Measurements from ENCODE around the gene H2BK1.
A peak's percentile ranks its signal among the peaks of the same experiment; 100 is the strongest.

The H2BK1 gene

DNA sequence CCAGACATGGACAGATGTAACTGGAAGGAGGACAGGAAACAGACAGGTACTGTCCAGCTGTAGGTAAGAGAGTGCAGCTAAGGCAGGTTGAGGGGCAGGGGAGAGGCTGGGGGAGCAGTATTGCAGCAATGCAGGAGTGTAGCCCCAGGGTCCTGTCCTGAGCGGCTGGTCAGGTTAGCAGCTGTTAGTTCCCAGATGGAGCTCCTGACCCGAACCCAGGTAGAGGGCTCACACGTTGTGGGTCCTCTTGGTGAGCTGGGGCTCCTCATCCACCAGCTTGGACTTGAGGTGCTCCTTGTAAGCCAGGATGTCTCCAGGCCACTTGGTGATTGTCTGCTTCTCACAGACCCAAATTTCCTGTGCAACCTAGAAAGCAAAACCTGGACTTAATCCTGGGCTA lies 3.5 kb upstream of the H2BK1 start:
- Histone ChIP-seq H3K4me3 (ENCODE audit: control insufficient read depth in 1 of 7, extremely low read depth in 1 of 7, insufficient read depth in 4 of 7, low read depth in 2 of 7, low read length in 6 of 7) (no peak overlapping the region), H3K9me3 (ENCODE audit: control extremely low read depth in 1 of 5, control insufficient read depth in 4 of 5, insufficient read depth in 2 of 5, low read depth in 1 of 5, low read length in 4 of 5) (no peaks in the 10 kb centered on the region), H3K27ac (ENCODE audit: insufficient read depth in 1 of 2, low read depth in 1 of 2, low read length in 2 of 2, poor library complexity in 1 of 2, severe bottlenecking in 2 of 2) (no peak overlapping the region), H3K27me3 (replicated peaks in 2 of 5; ENCODE audit: control insufficient read depth in 4 of 5, insufficient read depth in 5 of 5, low read length in 4 of 5) (no peaks in the 10 kb centered on the region), H3K36me3 (ENCODE audit: control insufficient read depth in 4 of 4, insufficient read depth in 4 of 4, low read length in 3 of 4) (peaks cover 15 to 72% (median 49%) of the 10 kb centered on the region in 4 experiments), H3K4me1 (ENCODE audit: control extremely low read depth in 1 of 4, control insufficient read depth in 4 of 4, insufficient read depth in 4 of 4, low read length in 3 of 4) (peaks cover 0 to 2% (median 0%) of the 10 kb centered on the region in 4 experiments)
- 97% methylated on average over 3 of the region's 3 CpGs for WGBS (ENCODE audit: insufficient coverage)
- ChIA-PET CTCF (interaction anchor here (0.9 to 5.2 kb wide), 4 partner anchors 11 to 102 kb away, joined by 3 to 39 read pairs (median 4); partner anchors contain the start of gene ABCF2), POLR2A (no interaction called here)
- no peak for DNase-seq

DNA sequence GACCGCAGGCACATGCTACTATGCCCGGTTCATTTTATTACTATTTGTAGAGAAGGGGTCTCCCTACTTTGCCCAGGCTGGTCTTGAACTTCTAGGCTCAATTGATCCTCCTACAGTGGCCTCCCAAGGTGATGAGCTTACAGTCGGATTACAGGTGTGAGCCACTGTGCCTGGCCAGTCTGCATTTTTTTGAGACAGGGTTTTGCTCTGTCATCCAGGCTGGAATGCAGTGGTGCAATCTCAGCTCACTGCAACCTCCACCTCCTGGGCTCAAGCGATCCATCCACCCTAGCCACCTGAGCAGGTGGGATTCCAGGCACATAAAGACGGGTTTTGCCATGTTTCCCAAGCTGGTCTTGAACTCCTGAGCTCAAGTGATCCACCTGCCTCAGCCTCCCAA lies 2.3 kb upstream of the H2BK1 start:
- Histone ChIP-seq H3K4me1 (ENCODE audit: control extremely low read depth in 1 of 4, control insufficient read depth in 4 of 4, insufficient read depth in 4 of 4, low read length in 3 of 4) (peaks cover 3 to 13% (median 8%) of the 10 kb centered on the region in 4 experiments), H3K9me3 (ENCODE audit: control extremely low read depth in 1 of 5, control insufficient read depth in 4 of 5, insufficient read depth in 2 of 5, low read depth in 1 of 5, low read length in 4 of 5) (no peaks in the 10 kb centered on the region), H3K27ac (ENCODE audit: insufficient read depth in 1 of 2, low read depth in 1 of 2, low read length in 2 of 2, poor library complexity in 1 of 2, severe bottlenecking in 2 of 2) (no peak overlapping the region), H3K4me3 (ENCODE audit: control insufficient read depth in 1 of 7, extremely low read depth in 1 of 7, insufficient read depth in 4 of 7, low read depth in 2 of 7, low read length in 6 of 7) (no peak overlapping the region), H3K36me3 (ENCODE audit: control insufficient read depth in 4 of 4, insufficient read depth in 4 of 4, low read length in 3 of 4) (peaks cover 15 to 60% (median 37%) of the 10 kb centered on the region in 4 experiments), H3K27me3 (replicated peaks in 2 of 5; ENCODE audit: control insufficient read depth in 4 of 5, insufficient read depth in 5 of 5, low read length in 4 of 5) (no peaks in the 10 kb centered on the region)
- DNase-seq: no peak
- ChIA-PET CTCF (interaction anchor here (1.1 to 5.2 kb wide), 2 partner anchors 12 to 30 kb away, joined by 4 to 39 read pairs; partner anchors contain the start of gene ABCF2), POLR2A (no interaction called here)
- 98% methylated on average over 5 of the region's 5 CpGs for WGBS (ENCODE audit: insufficient coverage)

DNA sequence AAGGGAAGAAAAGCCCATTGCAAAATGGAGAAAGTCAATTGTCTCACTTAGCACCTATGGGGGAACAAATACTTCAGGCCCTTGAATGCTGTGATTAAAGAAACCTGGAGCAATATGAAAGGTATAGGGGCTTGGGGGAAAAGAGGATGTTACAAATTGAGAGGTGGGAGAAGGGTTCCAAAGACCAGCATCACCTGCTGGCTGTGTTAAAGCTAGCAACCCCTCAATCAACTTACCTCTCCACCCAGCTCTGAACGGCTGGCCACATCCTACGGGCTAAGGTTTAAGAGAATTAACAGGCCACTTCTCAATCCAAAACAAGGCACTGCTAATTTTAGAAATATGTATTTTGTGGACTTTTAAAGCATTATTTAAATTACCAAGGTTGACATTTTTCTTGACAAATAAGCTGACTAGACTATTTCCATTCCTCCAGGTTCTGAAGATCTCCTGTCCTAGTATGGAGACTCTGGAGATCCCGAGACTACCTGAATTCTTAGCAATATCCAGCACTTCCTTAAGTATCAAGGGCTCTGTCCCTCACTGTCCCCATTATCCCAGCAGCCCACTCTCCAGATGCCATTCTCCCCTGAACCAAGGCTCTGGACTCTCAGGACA lies 976 bp upstream of the H2BK1 start:
- DNase-seq: no peak
- H3K4me3 ChIP-seq (ENCODE audit: control insufficient read depth in 1 of 7, extremely low read depth in 1 of 7, insufficient read depth in 4 of 7, low read depth in 2 of 7, low read length in 6 of 7): no peak overlapping the region
- H3K27me3 ChIP-seq (replicated peaks in 2 of 5; ENCODE audit: control insufficient read depth in 4 of 5, insufficient read depth in 5 of 5, low read length in 4 of 5): no peaks in the 10 kb centered on the region
- 100% methylated on average over 1 of the region's 3 CpGs for WGBS (ENCODE audit: insufficient coverage)
- ChIA-PET CTCF (interaction anchor here (1.2 to 5.2 kb wide), 4 partner anchors 13 to 42 kb away, joined by 3 to 39 read pairs (median 6); partner anchors contain the start of gene ABCF2), POLR2A (no interaction called here)
- H3K4me1 ChIP-seq (ENCODE audit: control extremely low read depth in 1 of 4, control insufficient read depth in 4 of 4, insufficient read depth in 4 of 4, low read length in 3 of 4): peaks cover 8 to 27% (median 21%) of the 10 kb centered on the region in 4 experiments
- H3K36me3 ChIP-seq (ENCODE audit: control insufficient read depth in 4 of 4, insufficient read depth in 4 of 4, low read length in 3 of 4): peaks cover 13 to 48% (median 30%) of the 10 kb centered on the region in 4 experiments
- no peaks in the 10 kb centered on the region for H3K9me3 ChIP-seq (ENCODE audit: control extremely low read depth in 1 of 5, control insufficient read depth in 4 of 5, insufficient read depth in 2 of 5, low read depth in 1 of 5, low read length in 4 of 5)
- no peak overlapping the region for H3K27ac ChIP-seq (ENCODE audit: insufficient read depth in 1 of 2, low read depth in 1 of 2, low read length in 2 of 2, poor library complexity in 1 of 2, severe bottlenecking in 2 of 2)

DNA sequence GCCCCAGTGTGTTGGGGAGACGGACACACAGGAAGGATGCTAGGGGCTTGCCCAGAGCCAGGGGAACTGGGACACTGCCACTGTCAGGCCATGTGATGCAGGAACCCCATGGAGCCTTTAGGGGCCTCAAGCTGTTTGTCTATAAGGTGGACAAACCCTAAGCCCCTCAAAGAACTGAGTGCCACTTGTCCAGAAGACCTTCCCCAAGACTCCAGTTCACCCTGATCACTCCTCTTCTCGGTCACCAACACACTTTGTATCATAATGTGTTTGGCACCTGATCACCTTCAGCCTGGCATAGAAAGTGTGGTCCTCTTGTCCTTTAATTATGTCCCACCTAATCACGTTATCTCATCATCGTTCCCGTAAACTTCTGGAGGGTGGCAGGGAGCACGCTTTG lies 700 bp downstream of the H2BK1 start:
- no peak for DNase-seq
- H3K9me3 ChIP-seq (ENCODE audit: control extremely low read depth in 1 of 5, control insufficient read depth in 4 of 5, insufficient read depth in 2 of 5, low read depth in 1 of 5, low read length in 4 of 5): no peaks in the 10 kb centered on the region
- H3K4me1 ChIP-seq (ENCODE audit: control extremely low read depth in 1 of 4, control insufficient read depth in 4 of 4, insufficient read depth in 4 of 4, low read length in 3 of 4): peaks cover 8 to 35% (median 27%) of the 10 kb centered on the region in 4 experiments
- peaks cover 4 to 31% (median 16%) of the 10 kb centered on the region in 4 experiments for H3K36me3 ChIP-seq (ENCODE audit: control insufficient read depth in 4 of 4, insufficient read depth in 4 of 4, low read length in 3 of 4)
- H3K27ac ChIP-seq (ENCODE audit: insufficient read depth in 1 of 2, low read depth in 1 of 2, low read length in 2 of 2, poor library complexity in 1 of 2, severe bottlenecking in 2 of 2): no peak overlapping the region
- WGBS (ENCODE audit: insufficient coverage): 96% methylated on average over 6 of the region's 6 CpGs
- CTCF ChIA-PET: no interaction called here
- POLR2A ChIA-PET: no interaction called here
- no peak overlapping the region for H3K4me3 ChIP-seq (ENCODE audit: control insufficient read depth in 1 of 7, extremely low read depth in 1 of 7, insufficient read depth in 4 of 7, low read depth in 2 of 7, low read length in 6 of 7)
- H3K27me3 ChIP-seq (replicated peaks in 2 of 5; ENCODE audit: control insufficient read depth in 4 of 5, insufficient read depth in 5 of 5, low read length in 4 of 5): peaks cover 0 to 11% (median 2%) of the 10 kb centered on the region in 5 experiments

DNA sequence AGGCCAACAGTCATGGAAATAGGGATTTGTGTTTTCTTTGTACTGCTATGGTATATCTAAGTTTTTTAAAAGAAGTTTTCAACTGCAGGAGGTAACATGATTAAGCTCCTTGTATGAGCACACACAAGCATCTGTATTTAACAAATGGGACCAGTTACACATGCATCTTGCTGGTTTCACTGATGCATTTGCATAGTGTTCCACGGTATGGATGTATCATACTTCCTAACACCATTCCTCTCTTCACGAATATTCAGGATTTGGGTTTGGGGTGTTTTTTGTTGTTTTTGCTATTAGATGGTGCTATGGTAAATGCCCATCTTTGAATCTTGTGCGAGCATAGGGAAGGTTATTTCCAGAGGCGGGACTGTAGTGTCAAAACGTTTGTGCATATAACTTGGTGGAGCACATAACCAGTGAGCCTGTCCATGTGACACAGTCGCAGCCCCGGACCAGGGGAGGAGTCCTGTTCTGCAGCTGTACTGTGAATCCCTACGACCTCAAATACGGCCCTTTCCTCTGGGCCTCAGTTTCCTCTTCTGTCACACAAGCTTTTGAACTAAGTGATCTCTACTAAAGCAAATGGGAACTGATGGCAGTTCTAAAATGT lies 1.9 kb downstream of the H2BK1 start:
- peaks cover 0 to 23% (median 4%) of the 10 kb centered on the region in 5 experiments for H3K27me3 ChIP-seq (replicated peaks in 2 of 5; ENCODE audit: control insufficient read depth in 4 of 5, insufficient read depth in 5 of 5, low read length in 4 of 5)
- no peak overlapping the region for H3K27ac ChIP-seq (ENCODE audit: insufficient read depth in 1 of 2, low read depth in 1 of 2, low read length in 2 of 2, poor library complexity in 1 of 2, severe bottlenecking in 2 of 2)
- no peak for DNase-seq
- peaks cover 0 to 19% (median 7%) of the 10 kb centered on the region in 4 experiments for H3K36me3 ChIP-seq (ENCODE audit: control insufficient read depth in 4 of 4, insufficient read depth in 4 of 4, low read length in 3 of 4)
- ChIA-PET POLR2A (interaction anchor here (1.7 kb wide), 1 partner anchor 24 kb away, joined by 6 read pairs; the partner anchor contains the start of gene CHPF2), CTCF (interaction anchor here (1.1 to 4.8 kb wide), 6 partner anchors 11 to 35 kb away, joined by 3 to 37 read pairs (median 5); partner anchors contain the start of genes ABCF2 and CHPF2)
- no peaks in the 10 kb centered on the region for H3K9me3 ChIP-seq (ENCODE audit: control extremely low read depth in 1 of 5, control insufficient read depth in 4 of 5, insufficient read depth in 2 of 5, low read depth in 1 of 5, low read length in 4 of 5)
- WGBS (ENCODE audit: insufficient coverage): 91% methylated on average over 7 of the region's 9 CpGs
- H3K4me3 ChIP-seq (ENCODE audit: control insufficient read depth in 1 of 7, extremely low read depth in 1 of 7, insufficient read depth in 4 of 7, low read depth in 2 of 7, low read length in 6 of 7): no peak overlapping the region
- H3K4me1 ChIP-seq (ENCODE audit: control extremely low read depth in 1 of 4, control insufficient read depth in 4 of 4, insufficient read depth in 4 of 4, low read length in 3 of 4): peaks cover 8 to 35% (median 27%) of the 10 kb centered on the region in 4 experiments

DNA sequence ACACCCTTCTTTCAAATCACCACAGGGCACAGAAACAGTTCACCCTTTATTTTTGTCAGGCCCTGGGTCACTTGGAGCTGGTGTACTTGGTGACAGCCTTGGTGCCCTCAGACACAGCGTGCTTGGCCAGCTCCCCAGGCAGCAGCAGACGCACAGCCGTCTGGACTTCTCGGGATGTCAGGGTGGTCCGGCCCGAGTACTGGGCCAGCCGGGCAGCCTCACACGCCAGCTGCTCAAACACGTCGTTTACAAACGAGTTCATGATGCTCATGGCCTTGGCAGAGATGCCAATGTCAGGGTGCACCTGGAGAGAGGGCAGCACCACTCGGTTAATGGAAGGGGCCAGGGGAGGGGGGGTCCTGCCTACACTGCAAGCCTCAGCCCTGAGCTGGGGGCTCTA lies 2.5 kb downstream of the H2BK1 start:
- POLR2A ChIA-PET: interaction anchor here (1.7 kb wide), 1 partner anchor 25 kb away, joined by 6 read pairs; the partner anchor contains the start of gene CHPF2
- 81% methylated on average over 11 of the region's 12 CpGs for WGBS (ENCODE audit: insufficient coverage)

More for the DNA sequence above, 2.5 kb downstream of the H2BK1 start:
- no peak for DNase-seq
- Histone ChIP-seq H3K4me3 (ENCODE audit: control insufficient read depth in 1 of 7, extremely low read depth in 1 of 7, insufficient read depth in 4 of 7, low read depth in 2 of 7, low read length in 6 of 7) (peak overlapping the region in 2 of 7 experiments; percentile 5 to 65), H3K36me3 (ENCODE audit: control insufficient read depth in 4 of 4, insufficient read depth in 4 of 4, low read length in 3 of 4) (peaks cover 0 to 13% (median 5%) of the 10 kb centered on the region in 4 experiments), H3K27ac (ENCODE audit: insufficient read depth in 1 of 2, low read depth in 1 of 2, low read length in 2 of 2, poor library complexity in 1 of 2, severe bottlenecking in 2 of 2) (no peak overlapping the region), H3K4me1 (ENCODE audit: control extremely low read depth in 1 of 4, control insufficient read depth in 4 of 4, insufficient read depth in 4 of 4, low read length in 3 of 4) (peaks cover 8 to 35% (median 27%) of the 10 kb centered on the region in 4 experiments), H3K27me3 (replicated peaks in 2 of 5; ENCODE audit: control insufficient read depth in 4 of 5, insufficient read depth in 5 of 5, low read length in 4 of 5) (peaks cover 0 to 25% (median 4%) of the 10 kb centered on the region in 5 experiments), H3K9me3 (ENCODE audit: control extremely low read depth in 1 of 5, control insufficient read depth in 4 of 5, insufficient read depth in 2 of 5, low read depth in 1 of 5, low read length in 4 of 5) (no peaks in the 10 kb centered on the region)
- CTCF ChIA-PET: interaction anchor here (1.1 to 4.8 kb wide), 9 partner anchors 12 to 145 kb away, joined by 3 to 37 read pairs (median 5); partner anchors contain the start of genes ABCF2 and CHPF2

Data from common myeloid progenitor, CD34-positive (primary cell).